ENCODE measurements around the gene UNC45A.

Gene UNC45A

DNA sequence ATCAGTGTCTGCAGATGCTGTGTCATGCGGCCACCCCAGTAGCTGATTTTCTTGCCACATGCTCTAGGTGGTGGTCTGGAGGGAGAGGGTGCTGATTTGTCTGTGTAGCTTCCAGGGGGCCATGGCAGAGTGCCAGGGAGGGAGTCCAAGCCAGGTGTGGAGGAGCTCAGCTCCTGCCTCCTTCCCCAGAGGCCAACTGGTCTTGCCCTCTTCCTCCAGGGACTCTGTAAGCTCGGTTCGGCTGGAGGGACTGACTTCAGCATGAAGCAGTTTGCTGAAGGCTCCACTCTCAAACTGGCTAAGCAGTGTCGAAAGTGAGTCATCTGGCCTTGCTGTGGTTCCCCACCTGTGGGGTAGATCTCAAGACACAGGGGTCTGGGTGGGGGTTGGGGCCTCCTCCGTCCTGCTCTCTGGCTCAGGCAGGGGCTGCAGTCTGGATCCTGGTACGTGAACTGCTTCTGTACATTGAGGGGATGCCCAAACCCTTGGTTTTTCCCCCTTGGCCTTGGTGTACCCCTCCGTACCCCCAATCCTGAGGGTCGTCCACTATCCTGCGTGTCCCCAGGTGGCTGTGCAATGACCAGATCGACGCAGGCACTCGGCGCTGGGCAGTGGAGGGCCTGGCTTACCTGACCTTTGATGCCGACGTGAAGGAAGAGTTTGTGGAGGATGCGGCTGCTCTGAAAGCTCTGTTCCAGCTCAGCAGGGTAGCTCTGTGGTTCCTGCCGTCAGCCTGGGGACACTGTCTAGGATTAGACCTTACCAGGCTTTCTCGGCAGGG, 12.7 kb downstream of the UNC45A start:
- H3K4me3 ChIP-seq (replicated peaks; ENCODE audit: low read depth, low read length): no peak overlapping the region
- TF ChIP-seq, protein P1, sequence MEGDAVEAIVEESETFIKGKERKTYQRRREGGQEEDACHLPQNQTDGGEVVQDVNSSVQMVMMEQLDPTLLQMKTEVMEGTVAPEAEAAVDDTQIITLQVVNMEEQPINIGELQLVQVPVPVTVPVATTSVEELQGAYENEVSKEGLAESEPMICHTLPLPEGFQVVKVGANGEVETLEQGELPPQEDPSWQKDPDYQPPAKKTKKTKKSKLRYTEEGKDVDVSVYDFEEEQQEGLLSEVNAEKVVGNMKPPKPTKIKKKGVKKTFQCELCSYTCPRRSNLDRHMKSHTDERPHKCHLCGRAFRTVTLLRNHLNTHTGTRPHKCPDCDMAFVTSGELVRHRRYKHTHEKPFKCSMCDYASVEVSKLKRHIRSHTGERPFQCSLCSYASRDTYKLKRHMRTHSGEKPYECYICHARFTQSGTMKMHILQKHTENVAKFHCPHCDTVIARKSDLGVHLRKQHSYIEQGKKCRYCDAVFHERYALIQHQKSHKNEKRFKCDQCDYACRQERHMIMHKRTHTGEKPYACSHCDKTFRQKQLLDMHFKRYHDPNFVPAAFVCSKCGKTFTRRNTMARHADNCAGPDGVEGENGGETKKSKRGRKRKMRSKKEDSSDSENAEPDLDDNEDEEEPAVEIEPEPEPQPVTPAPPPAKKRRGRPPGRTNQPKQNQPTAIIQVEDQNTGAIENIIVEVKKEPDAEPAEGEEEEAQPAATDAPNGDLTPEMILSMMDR (IDR thresholded peaks at IDR 0.05; ENCODE audit: low read length, missing control alignments): no peak
- DNase-seq (ENCODE audit: low read depth): no peak

DNA sequence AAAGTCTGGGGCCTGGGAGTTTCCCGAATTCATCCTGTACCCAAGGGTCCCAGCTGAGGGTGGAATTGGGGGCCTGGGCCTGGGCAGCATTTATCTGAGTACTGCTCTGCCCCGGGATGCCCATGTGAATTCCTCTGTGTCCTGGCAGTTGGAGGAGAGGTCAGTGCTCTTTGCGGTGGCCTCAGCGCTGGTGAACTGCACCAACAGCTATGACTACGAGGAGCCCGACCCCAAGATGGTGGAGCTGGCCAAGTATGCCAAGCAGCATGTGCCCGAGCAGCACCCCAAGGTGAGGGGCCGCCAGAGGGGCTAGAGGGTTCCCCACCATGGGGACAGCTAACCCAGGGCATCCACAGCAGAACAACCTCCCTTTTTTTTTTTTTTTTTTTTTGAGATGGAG, 13.4 kb downstream of the UNC45A start:
- TF ChIP-seq, protein P1 (IDR thresholded peaks at IDR 0.05; ENCODE audit: low read length, missing control alignments): no peak
- DNase-seq (ENCODE audit: low read depth): no peak
- no peak overlapping the region for H3K4me3 ChIP-seq (replicated peaks; ENCODE audit: low read depth, low read length)

DNA sequence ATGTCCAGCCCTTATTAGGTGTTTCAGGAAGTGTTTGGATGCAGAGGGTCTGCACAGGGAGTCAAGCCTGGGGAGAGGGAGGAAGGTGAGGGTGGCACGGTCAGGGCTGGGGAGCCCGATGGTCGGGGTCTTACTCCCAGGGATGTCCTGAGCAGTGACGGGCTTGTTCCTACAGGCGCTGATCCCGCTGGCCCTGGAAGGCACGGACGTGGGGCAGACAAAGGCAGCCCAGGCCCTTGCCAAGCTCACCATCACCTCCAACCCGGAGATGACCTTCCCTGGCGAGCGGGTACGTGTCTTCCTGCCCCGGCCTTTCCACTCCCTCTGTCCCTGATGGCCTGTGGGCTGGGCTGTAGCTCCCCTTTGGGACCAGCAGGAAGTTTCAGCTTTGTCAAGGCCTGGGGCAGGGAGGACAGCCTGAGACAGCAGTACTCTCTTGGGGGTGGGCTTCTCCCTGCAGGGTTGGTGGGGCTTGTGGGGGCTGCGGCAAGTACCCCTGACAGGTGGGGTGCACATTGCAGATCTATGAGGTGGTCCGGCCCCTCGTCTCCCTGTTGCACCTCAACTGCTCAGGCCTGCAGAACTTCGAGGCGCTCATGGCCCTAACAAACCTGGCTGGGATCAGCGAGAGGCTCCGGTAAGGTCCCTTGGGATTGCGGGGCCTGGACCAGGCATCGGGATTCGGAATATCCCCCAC, 15.0 kb downstream of the UNC45A start:
- no peak for DNase-seq (ENCODE audit: low read depth)
- no peak overlapping the region for H3K4me3 ChIP-seq (replicated peaks; ENCODE audit: low read depth, low read length)

DNA sequence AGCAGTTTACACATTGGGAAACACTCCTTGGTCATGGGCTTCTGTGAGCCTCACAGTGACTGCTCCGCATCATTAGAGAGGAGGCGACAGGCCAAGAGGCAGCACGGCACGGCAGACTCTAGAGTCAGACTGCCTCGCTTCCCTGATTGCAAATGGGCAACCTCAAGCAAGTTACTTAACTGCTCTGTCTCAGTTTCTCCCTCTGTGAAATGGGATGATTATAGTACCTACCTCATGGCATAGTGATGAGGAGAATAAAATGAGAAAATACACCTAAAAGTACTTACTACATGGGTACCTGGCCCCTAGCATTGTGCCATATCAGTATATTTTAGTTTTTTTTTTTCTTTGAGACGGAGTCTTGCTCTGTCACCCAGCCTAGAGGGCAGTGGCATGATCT, 15.6 kb downstream of the UNC45A start:
- H3K4me3 ChIP-seq (replicated peaks; ENCODE audit: low read depth, low read length): no peak overlapping the region
- no peak for DNase-seq (ENCODE audit: low read depth)
- TF ChIP-seq, protein P1 (IDR thresholded peaks at IDR 0.05; ENCODE audit: low read length, missing control alignments): no peak

More for the DNA sequence above, 15.0 kb downstream of the UNC45A start:
- TF ChIP-seq, protein P1 (IDR thresholded peaks at IDR 0.05; ENCODE audit: low read length, missing control alignments): no peak

DNA sequence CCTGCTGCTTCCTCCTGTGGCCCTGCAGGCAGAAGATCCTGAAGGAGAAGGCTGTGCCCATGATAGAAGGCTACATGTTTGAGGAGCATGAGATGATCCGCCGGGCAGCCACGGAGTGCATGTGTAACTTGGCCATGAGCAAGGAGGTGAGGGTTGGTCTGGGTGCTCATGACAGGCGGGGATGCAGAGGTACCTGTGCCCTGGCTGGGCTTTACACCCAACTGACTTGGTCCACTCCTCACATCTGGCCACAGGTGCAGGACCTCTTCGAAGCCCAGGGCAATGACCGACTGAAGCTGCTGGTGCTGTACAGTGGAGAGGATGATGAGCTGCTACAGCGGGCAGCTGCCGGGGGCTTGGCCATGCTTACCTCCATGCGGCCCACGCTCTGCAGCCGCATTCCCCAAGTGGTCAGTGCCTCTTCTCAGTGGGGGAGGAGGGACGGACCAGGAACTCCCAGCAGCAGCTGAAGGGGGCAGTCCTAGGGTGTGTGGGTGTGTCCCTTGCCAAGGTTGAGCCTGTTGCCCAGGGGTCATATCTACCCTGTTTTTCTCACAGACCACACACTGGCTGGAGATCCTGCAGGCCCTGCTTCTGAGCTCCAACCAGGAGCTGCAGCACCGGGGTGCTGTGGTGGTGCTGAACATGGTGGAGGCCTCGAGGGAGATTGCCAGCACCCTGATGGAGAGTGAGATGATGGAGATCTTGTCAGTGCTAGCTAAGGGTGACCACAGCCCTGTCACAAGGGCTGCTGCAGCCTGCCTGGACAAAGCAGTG, 18.0 kb downstream of the UNC45A start:
- H3K4me3 ChIP-seq (replicated peaks; ENCODE audit: low read depth, low read length): no peak overlapping the region
- DNase-seq (ENCODE audit: low read depth): no peak
- TF ChIP-seq, protein P1 (IDR thresholded peaks at IDR 0.05; ENCODE audit: low read length, missing control alignments): no peak

DNA sequence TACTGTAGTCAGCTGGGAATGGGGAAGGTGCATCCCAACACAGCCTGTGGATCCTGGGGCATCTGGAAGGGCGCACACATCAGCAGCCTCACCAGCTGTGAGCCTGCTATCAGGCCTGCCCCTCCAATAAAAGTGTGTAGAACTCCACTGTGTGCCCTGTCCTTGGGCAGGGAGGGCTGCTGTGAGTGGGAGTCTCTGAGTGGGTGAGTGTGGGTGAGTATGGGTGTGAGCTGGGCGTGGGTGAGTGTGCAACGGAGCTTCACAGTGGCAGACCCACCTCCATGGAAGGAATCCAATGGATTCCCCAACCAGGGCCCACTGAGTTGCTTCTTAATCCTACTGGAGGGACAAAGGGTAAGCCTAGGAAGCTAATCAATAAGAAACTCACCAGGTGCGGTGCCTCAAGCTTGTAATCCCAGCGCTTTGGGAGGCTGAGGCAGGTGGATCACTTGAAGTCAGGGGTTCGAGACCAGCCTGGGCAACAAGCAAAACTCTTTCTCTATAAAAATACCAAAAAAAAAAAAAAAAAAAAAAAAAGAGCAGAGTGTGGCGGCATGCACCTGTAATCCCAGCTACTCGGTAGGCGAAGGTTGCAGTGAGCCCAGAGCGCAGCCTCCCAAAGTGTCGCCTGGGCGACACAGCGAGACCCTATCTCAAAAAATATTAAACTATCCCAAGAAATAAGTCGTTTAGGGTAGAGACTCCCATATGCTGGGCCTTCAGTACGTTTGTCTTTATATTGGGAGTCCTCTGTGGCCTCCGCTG, 19.0 kb downstream of the UNC45A start:
- TF ChIP-seq, protein P1 (IDR thresholded peaks at IDR 0.05; ENCODE audit: low read length, missing control alignments): no peak
- no peak for DNase-seq (ENCODE audit: low read depth)
- H3K4me3 ChIP-seq (replicated peaks; ENCODE audit: low read depth, low read length): peak overlapping the region; percentile 89
